Activated CD8-positive, alpha-beta T cell treated with anti-CD3 and anti-CD28 coated beads, Interleukin-2, amount 10 ng/mL, durations not matched to agents 7 days and 5 days (primary cell): ENCODE data around the gene AHNAK. TPM values are rescaled to one million over a fixed set of nuclear protein-coding genes. Genes with fewer than 3 reads are reported as not detected.
"Not testable (repeated sequence)": the region's sequence is repeated elsewhere in the genome, so short reads cannot be mapped to it uniquely, and the experiment has no call there.

Experiments
- ATAC-seq: fragments of 150-1000 bp; cut with Tn5 transposase; one replicate; pipeline ENCODE4 v1.10.0; 2021; ENCODE audit warnings: moderate library complexity
- CTCF ChIA-PET: fragments of 350-600 bp; sonication (Branson Sonifier 250); formaldehyde crosslinking; loops from one replicate; lab custom pipeline; 2021; ENCODE audit warnings: antibody characterized with exemption; lab: Charles Lee
- POLR2A ChIA-PET: fragments of 350-600 bp; sonication (Branson Sonifier 250); formaldehyde crosslinking; loops from one replicate; lab custom pipeline; 2021; ENCODE audit warnings: antibody characterized with exemption; lab: Charles Lee
- DNase-seq: peaks from one replicate; pipeline ENCODE4 v3.0.0-alpha.2; 2020
- H3K27ac Mint-ChIP-seq: one replicate; pipeline ENCODE4 v1.8.0; 2021; ENCODE audit warnings: mild to moderate bottlenecking, mixed read lengths
- H3K27me3 Mint-ChIP-seq: one replicate; pipeline ENCODE4 v1.8.0; 2021; ENCODE audit warnings: low read depth, mixed read lengths
- H3K36me3 Mint-ChIP-seq: one replicate; pipeline ENCODE4 v1.8.0; 2021; ENCODE audit warnings: low read depth, mixed read lengths
- H3K4me1 Mint-ChIP-seq: one replicate; pipeline ENCODE4 v1.8.0; 2021; ENCODE audit warnings: low read depth, mixed read lengths
- H3K4me3 Mint-ChIP-seq: one replicate; pipeline ENCODE4 v1.8.0; 2021; ENCODE audit warnings: mild to moderate bottlenecking, mixed read lengths
- H3K9me3 Mint-ChIP-seq: one replicate; pipeline ENCODE4 v1.8.0; 2022; ENCODE audit warnings: mixed read lengths; ENCODE audit not compliant: insufficient read depth
- microRNA-seq: library from miRNA; unstranded; fragments of <30 nt; microRNA quantifications from one replicate; pipeline ENCODE4 v1.2.0, GENCODE V29; 2022
- total RNA-seq, 2 experiments: library from RNA; stranded (reverse); gene quantifications; one replicate each; pipeline ENCODE4 v1.2.3, GENCODE V29; 2021

The AHNAK gene
- total RNA-seq, 2 experiments from 2014 or later, result 123 to 129 TPM

DNA sequence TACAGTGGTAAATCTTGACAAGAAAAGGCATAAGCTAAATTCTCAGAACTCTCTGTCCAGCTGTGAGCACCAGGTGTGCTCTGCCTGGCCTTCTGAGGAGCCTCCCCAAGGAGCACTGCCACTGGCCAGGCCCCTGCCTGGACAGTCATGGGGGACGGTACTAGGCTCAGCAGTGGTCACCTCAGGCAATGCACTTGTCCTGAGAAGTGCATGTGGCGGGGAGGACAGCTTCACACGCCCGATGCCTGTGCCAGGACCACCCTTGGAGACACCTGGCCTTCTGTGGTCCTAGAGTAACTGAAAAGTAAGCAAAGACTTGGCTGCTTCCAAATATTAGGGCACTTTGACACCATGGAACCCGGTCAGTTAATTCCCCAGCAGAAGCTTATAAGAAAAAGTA lies 156.4 kb downstream of the AHNAK start:
- Mint-ChIP-seq H3K4me3 (no peak overlapping the region), H3K9me3 (no peaks in the 10 kb centered on the region), H3K4me1 (peaks cover 24% of the 10 kb centered on the region), H3K27ac (no peak overlapping the region), H3K27me3 (peaks cover 4% of the 10 kb centered on the region), H3K36me3 (no peaks in the 10 kb centered on the region)
- DNase-seq, result no peak
- ChIA-PET POLR2A (interaction anchor here (0.9 kb wide), 1 partner anchor 231 kb away, joined by 3 read pairs; no protein-coding TSS in a partner anchor), CTCF (interaction anchor here (1.0 to 7.9 kb wide), 6 partner anchors 12 to 167 kb away, joined by 3 to 96 read pairs (median 6); no protein-coding TSS in a partner anchor)
- ATAC-seq, result no peak

DNA sequence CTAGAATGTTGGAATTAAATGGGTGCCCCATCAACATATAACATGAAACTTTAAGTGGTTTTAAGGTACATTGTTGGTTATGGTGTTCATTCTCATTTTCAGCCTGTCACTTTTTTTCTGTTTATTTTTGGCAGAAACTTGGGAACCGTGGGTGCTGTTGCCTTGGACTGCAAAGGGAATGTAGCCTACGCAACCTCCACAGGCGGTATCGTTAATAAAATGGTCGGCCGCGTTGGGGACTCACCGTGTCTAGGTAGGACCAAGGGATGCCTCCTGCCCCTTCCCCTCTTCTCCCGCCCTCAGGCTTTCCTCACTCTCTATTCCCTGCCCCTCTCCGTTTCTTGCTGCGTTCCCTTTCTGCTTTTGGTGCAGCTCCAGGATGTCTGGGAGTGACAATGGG lies 157.6 kb downstream of the AHNAK start:
- H3K9me3 Mint-ChIP-seq, result no peaks in the 10 kb centered on the region
- ChIA-PET POLR2A (no interaction called here), CTCF (interaction anchor here (1.0 to 2.7 kb wide), 2 partner anchors 13 to 154 kb away, joined by 3 to 12 read pairs; no protein-coding TSS in a partner anchor)
- H3K4me3 Mint-ChIP-seq, result no peak overlapping the region
- ATAC-seq, result no peak
- H3K27me3 Mint-ChIP-seq, result peaks cover 4% of the 10 kb centered on the region
- H3K27ac Mint-ChIP-seq, result no peak overlapping the region
- no peak for DNase-seq
- H3K36me3 Mint-ChIP-seq, result no peaks in the 10 kb centered on the region
- peaks cover 19% of the 10 kb centered on the region for H3K4me1 Mint-ChIP-seq

DNA sequence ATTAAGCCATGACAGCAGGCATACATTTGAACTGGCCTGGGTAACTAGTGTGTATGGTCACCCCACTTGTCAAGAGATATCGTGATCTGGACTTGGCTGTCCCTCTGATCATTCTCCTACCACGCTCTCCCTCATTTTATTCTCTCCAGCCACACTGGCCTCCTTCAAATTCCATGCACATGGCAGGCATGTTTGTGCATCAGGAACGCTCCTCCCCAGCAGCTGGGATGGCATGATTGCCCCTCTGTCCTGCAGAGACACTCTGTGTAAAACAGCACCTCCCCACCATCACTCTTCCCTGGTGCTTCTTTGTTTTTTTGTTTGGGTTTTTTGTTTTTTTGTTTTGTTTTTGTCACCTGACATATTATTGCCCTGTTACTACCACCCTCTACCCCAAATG lies 159.2 kb downstream of the AHNAK start:
- Mint-ChIP-seq H3K4me3 (no peak overlapping the region), H3K36me3 (no peaks in the 10 kb centered on the region), H3K4me1 (peaks cover 13% of the 10 kb centered on the region), H3K9me3 (no peaks in the 10 kb centered on the region), H3K27ac (no peak overlapping the region), H3K27me3 (peaks cover 4% of the 10 kb centered on the region)
- ChIA-PET CTCF (no interaction called here), POLR2A (no interaction called here)
- DNase-seq (no peak), ATAC-seq (no peak)

DNA sequence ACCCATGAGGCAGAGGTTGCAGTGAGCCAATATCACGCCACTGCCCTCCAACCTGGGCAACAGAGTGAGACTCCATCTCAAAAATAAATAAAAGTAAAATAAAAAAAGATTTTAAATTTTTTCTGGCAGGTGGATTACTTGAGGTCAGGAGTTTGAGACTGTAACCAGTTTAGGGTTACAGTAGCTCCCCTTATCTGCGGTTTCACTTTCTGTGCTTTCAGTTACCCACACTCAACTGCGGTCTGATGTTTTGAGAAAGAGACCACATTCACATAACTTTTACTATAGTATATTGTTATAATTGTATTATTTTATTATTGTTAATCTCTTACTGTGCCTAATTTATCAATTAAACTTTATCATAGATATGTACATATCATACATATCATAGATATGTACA lies 160.5 kb downstream of the AHNAK start:
- ATAC-seq, result peak; percentile 76
- H3K4me3 Mint-ChIP-seq, H3K36me3 Mint-ChIP-seq, H3K9me3 Mint-ChIP-seq, H3K27me3 Mint-ChIP-seq, POLR2A ChIA-PET, H3K27ac Mint-ChIP-seq: not testable (repeated sequence)
- CTCF ChIA-PET, result interaction anchor here (1.2 to 1.6 kb wide), 3 partner anchors 9 to 157 kb away, joined by 3 to 8 read pairs (median 5); no protein-coding TSS in a partner anchor
- DNase-seq, result peak; percentile 38
- H3K4me1 Mint-ChIP-seq, result peaks cover 17% of the 10 kb centered on the region

DNA sequence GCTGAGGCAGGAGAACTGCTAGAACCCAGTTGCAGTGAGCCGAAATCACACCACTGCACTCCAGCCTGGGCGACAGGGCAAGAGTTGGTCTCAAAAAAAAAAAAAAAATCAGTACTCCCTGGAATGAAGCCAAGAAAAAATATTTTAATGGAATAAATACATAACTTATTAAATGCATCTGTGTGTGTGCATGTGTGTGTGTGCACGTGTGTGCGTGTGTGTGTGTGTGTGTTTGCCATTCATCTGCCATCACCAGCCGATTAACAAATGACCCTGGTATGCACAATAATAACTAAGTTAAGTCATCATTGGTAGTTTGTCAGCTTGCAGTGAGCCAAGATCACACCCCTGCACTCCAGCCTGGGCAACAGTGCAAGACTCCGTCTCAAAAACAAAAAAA lies 162.8 kb downstream of the AHNAK start:
- Mint-ChIP-seq H3K4me1 (peaks cover 23% of the 10 kb centered on the region), H3K27ac (no peak overlapping the region), H3K27me3 (peaks cover 12% of the 10 kb centered on the region), H3K9me3 (no peaks in the 10 kb centered on the region), H3K4me3 (no peak overlapping the region), H3K36me3 (no peaks in the 10 kb centered on the region)
- ChIA-PET POLR2A (no interaction called here), CTCF (interaction anchor here (1.2 to 1.5 kb wide), 2 partner anchors 41 to 159 kb away, joined by 3 to 6 read pairs; no protein-coding TSS in a partner anchor)
- DNase-seq, result no peak
- no peak for ATAC-seq

Small RNAs within 50 kb of the gene (microRNA-seq; reads per million reads assigned to microRNA genes)
- not detected for gene MIR6747

Other genes with a start within 250 kb of the AHNAK start
- not detected for gene SCGB1D4, start 247.7 kb downstream of the AHNAK start, total RNA-seq
- gene ASRGL1, start 209.4 kb downstream of the AHNAK start, total RNA-seq, result 10 to 100 TPM; 11.5 to 12.4 TPM
- gene SCGB1A1, start 127.8 kb downstream of the AHNAK start, total RNA-seq, result not detected
- gene EEF1G, start 27.1 kb upstream of the AHNAK start, total RNA-seq, result 1,000 to 10,000 TPM; 1,058 to 1,098 TPM
- 10 to 100 TPM; 22.2 to 25.0 TPM for gene TUT1, start 44.7 kb upstream of the AHNAK start, total RNA-seq
- 100 to 1,000 TPM; 249 to 273 TPM for gene MTA2, start 55.1 kb upstream of the AHNAK start, total RNA-seq
- gene EML3, start 66.0 kb upstream of the AHNAK start, total RNA-seq, result 100 to 1,000 TPM; 120 to 144 TPM
- gene ROM1, start 66.5 kb upstream of the AHNAK start, total RNA-seq, result 1 to 10 TPM; 1.3 to 2.0 TPM
- 10 to 100 TPM; 63.0 to 64.8 TPM for gene B3GAT3, start 75.2 kb upstream of the AHNAK start, total RNA-seq
- gene GANAB, start 99.8 kb upstream of the AHNAK start, total RNA-seq, result 100 to 1,000 TPM; 297 to 310 TPM
- gene INTS5, start 106.5 kb upstream of the AHNAK start, total RNA-seq, result 10 to 100 TPM; 28.9 to 29.2 TPM
- 100 to 1,000 TPM; 131 to 133 TPM for gene C11orf98, start 118.4 kb upstream of the AHNAK start, total RNA-seq
- 10 to 100 TPM; 21.9 to 22.8 TPM for gene CSKMT, start 118.5 kb upstream of the AHNAK start, total RNA-seq
- gene UQCC3, start 124.9 kb upstream of the AHNAK start, total RNA-seq, result 1 to 10 TPM; 7.5 TPM
- 10 to 100 TPM; 22.3 to 25.0 TPM for gene LBHD1, start 125.5 kb upstream of the AHNAK start, total RNA-seq
- 100 to 1,000 TPM; 107 to 118 TPM for gene UBXN1, start 132.3 kb upstream of the AHNAK start, total RNA-seq
- gene LRRN4CL, start 142.7 kb upstream of the AHNAK start, total RNA-seq, result under 1 TPM; 0.21 to 0.34 TPM
- 10 to 100 TPM; 30.3 to 39.9 TPM for gene BSCL2, start 160.6 kb upstream of the AHNAK start, total RNA-seq
- gene GNG3, start 160.9 kb upstream of the AHNAK start, total RNA-seq, result not detected
- gene HNRNPUL2, start 180.7 kb upstream of the AHNAK start, total RNA-seq, result 10 to 100 TPM; 65.4 to 67.0 TPM
- 10 to 100 TPM; 44.3 to 46.1 TPM for gene TTC9C, start 181.7 kb upstream of the AHNAK start, total RNA-seq
- 10 to 100 TPM; 12.4 to 12.8 TPM for gene ZBTB3, start 207.4 kb upstream of the AHNAK start, total RNA-seq
- gene POLR2G, start 214.8 kb upstream of the AHNAK start, total RNA-seq, result 10 to 100 TPM; 89.7 to 96.6 TPM
- gene TAF6L, start 224.6 kb upstream of the AHNAK start, total RNA-seq, result 10 to 100 TPM; 21.8 to 23.7 TPM
- 10 to 100 TPM; 37.3 to 40.8 TPM for gene TMEM179B, start 240.6 kb upstream of the AHNAK start, total RNA-seq
- 10 to 100 TPM; 20.1 to 20.3 TPM for gene TMEM223, start 245.2 kb upstream of the AHNAK start, total RNA-seq